GM21515 (cell line): ENCODE measurements around the gene DNM1.
A peak's percentile ranks its signal among the peaks of the same experiment; 100 is the strongest.
"Not testable (repeated sequence)": the region's sequence is repeated elsewhere in the genome, so short reads cannot be mapped to it uniquely, and the experiment has no call there.

Experiments
- ATAC-seq: cut with Tn5 transposase; IDR thresholded peaks from one replicate; pipeline ENCODE4 v1.9.1; 2021; ENCODE audit not compliant: unreplicated experiment

The DNM1 gene

DNA sequence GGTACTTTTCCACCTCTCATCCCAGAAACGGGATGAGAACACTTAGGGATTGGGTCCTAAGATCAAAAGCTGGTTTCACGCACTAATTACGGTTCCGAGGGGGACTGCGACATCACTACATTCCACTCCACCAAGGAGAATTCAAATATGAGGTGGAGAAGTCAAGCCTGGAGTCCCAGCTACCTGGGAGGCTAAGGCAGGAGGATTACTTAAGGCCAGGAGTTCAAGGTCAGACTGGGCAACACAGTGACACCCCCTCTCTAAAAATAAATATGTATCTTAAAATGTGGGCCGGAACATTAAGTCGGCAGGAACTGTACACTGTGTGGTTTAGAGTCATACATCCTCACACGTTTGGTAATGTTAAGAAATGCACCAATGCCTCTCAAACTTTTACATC is 71.1 kb downstream of the DNM1 start:
- ATAC-seq, result no peak

- ATAC-seq, result peak; percentile 41
Measured at GRCh38 chr9:128275198-128276007, 72.2 kb downstream of the DNM1 start, which contains the start of gene GOLGA2. GOLGA2 (minus strand) TSS chr9:128276007; CDS start chr9:128275976, 31 bp downstream.

GRCh38 chr9:128276008-128276573 is 72.9 kb downstream of the DNM1 start, which contains the start of gene SWI5:
SWI5 (plus strand) TSS chr9:128276276.
- ATAC-seq, result peak; percentile 93

- peak; percentile 8 for ATAC-seq
Measured at GRCh38 chr9:128276574-128277270, 73.5 kb downstream of the DNM1 start.

- not testable (repeated sequence) for ATAC-seq
Measured at GRCh38 chr9:128279088-128280073, 76.2 kb downstream of the DNM1 start.

- ATAC-seq, result no peak
Measured at GRCh38 chr9:128280084-128280622, 77.0 kb downstream of the DNM1 start.

- no peak for ATAC-seq
Measured at GRCh38 chr9:128282500-128282899, 79.3 kb downstream of the DNM1 start.

GRCh38 chr9:128285033-128285784 is 82.0 kb downstream of the DNM1 start:
- ATAC-seq, result no peak

DNA sequence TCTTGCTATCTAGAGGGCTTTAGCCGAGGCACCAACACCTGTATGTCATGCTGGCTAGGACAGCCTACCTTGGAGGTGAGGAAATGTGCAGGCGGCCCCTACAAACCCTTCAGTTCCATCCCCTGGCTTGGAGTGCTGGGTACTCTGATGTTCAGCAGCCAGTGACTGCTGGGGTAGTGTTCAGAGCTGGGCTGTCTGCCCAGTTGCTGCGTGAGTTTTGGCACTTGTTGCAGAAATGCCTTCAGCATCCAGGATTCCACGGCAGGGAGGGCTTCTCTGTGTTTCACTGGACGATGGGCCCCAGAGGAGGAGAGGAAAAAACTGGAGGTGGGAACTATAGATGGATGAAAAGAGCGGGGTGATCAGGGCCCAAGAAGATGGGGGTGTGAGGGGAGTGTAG is 83.3 kb downstream of the DNM1 start:
- no peak for ATAC-seq

DNA sequence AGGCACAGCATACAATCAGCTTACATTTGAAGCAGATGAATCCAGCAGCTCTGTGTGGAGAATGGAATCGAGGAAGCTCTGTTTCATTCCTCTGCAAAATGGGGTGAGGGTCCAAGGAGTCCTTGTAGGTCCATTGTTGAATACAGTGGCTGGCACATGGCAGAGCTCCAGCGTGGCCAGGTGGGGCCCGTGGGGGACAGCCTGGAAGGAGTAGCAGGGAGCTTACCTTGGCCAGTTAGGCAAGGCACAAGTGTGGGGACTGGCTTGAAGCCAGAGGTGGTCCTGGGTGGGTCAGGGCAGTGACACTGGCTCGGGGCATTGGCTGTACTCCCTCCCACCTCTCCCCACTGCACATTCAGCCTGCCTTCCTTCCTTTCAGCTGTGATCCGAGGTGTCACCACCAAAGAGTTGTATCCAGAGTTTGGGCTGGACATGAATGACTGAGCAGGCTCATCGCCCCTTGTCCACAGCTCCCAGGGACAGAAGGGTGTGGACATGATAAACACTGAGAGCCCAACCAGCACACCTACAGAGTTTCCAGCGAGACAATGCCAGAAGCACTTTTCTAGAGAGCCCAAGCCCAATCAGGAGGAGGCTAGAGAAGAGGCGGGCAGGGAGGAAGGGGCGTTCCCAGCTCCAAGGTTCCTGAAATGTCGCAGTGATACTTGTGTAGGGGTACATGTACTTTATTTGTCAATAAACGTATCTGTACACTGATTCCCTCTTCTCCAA is 85.3 kb downstream of the DNM1 start:
- no peak for ATAC-seq

DNA sequence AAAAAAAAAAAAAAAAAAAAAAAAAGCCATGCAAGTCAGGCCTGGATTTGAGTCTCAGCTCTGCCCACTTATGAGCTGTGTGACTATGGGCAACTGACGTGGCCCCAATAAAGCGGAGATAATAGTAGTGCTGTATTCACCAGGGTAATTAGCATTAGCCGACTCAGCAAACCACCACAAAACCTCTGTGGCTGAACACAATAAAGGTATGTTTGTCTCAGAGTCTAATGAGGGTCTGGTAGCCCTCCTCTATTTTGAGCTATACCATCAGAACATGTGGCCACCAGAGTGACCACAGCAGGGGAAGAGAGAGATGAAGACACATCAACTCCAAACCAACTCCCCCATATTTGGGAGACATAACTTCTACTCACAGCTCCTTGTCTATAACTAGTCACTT is 88.8 kb downstream of the DNM1 start:
- ATAC-seq, result no peak

DNA sequence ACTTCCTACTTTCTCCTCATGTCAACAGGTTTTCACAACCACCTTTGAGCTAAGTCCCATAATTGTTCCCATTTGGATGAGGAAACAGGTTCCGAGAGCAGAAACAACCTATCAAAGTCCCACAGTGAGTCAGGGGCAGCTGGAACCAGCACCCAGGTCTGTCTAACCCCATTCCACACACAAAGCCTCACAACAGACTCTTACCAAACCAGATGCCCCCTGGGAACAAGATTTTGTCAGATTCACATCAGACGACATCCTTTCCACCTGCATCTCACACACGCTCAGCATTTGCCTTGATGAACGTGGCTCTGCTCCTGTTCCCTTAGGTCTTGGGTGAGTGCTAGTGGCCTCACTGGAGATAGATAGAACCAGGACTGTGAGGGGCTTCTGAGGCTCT is 89.9 kb downstream of the DNM1 start:
- no peak for ATAC-seq

DNA sequence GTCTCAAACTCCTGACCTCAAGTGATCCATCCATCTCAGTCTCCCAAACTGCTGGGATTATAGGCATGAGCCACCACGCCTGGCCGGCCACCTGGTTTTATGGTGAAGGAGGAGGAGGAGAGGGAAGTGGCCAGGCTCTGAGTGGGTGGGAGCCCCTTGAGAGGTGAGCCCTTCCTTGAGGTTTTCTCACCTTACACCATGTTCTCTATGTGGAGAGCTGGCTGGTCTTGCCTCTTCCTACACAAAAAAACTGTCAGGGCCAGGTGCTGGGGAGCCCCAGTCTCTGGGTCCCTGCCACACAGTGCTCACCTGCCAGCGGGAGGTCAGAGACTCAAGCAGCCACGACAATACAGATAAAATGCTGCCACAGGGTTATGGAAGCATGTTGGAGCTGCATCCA is 91.0 kb downstream of the DNM1 start:
- ATAC-seq, result no peak

- no peak for ATAC-seq
Measured at GRCh38 chr9:128296340-128297220, 93.4 kb downstream of the DNM1 start.

DNA sequence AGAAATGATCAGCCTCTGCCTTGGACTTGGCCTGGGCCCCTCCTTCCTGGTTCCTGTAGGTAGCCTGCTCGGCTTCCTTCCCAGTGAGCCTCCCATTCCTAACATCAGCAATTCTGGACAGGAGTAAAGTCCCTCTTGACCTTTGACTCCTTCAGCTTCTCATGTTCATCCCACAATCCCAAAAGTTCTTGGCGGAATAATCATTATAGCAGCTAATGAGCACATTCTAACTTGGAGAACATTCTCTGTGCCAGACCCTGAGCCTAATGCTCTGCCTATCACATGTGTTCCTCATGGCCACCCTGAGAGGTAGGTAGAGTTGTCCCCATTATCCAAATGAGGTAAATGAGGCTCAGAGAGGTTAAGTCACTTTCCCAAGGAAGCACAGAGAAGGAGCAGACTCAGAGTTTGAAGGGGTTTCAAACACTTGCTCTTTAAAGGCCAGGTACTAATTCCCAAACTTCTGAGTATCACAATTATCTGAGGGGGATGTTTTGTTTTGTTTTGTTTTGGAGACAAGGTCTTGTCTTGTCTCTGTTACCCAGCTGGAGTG is 94.1 kb downstream of the DNM1 start:
- no peak for ATAC-seq

DNA sequence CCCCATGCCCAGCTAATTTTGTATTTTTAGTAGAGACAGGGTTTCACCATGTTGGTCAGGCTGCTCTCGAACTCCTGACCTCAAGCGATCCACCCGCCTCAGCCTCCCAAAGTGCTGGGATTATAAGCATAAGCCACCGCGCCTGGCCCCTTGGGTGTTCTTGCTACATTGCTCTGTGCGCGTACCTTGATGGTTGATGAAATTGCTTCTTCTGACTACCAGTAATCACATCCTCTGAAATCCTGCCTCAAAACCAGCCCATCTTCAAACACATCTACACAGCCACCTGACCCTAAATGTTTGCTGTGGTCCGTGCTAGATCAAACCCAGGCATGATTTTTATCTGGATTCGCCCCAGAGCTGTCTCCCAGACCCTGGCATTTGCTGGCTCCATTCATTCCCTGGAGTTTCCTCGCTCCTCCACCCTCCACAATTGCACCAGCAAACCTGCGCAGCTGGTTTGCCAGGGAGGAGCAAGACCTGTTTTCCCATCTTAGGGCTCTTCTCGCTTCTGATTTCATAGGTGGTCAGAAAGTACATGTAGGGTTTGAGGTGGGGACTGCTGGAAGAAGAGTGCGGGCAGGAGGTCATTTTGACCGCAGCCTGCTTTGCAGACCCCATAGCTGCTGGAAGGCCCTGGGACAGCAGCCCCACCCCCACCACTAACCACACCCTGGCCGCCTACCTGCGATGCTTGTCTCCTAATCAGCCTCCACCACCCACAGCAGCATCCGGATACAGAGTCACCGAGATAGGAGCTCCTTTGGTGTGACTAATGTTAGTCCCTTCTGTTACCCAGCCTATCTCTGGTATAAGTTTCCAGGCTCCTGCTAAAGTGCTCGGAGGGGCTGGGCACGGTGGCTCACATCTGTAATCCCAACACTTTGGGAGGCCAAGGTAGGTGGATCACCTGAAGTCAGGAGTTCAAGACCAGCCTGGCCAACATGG is 95.6 kb downstream of the DNM1 start:
- ATAC-seq, result no peak
